Testis (tissue), 2 donors: ENCODE results near the gene DNM3.

ENCODE experiments used
- CTCF ChIP-seq, 3 experiments: fragments of 450-650 bp in 2 of 3; fragments of 200-600 bp in 1 of 3; sonication (generic) in 1 of 3; IDR thresholded peaks; one replicate each; pipeline ENCODE4 v1.5.1; 2016 to 2019; ENCODE audit warnings: antibody characterized with exemption in 3 of 3, mild to moderate bottlenecking in 2 of 3, moderate library complexity in 1 of 3
- POLR2A ChIP-seq: fragments of 450-650 bp; IDR thresholded peaks from one replicate; pipeline ENCODE4 v1.6.1; 2017; ENCODE audit warnings: antibody characterized with exemption, mild to moderate bottlenecking, moderate library complexity

GRCh38 chr1:172376431-172376830 lies 535.1 kb downstream of the DNM3 start:
- no peak for TF ChIP-seq CTCF (IDR thresholded peaks at IDR 0.05)
- no peak for TF ChIP-seq POLR2A
